ENCODE data around the gene RAD51B. TPM values are rescaled to one million over a fixed set of nuclear protein-coding genes. Genes with fewer than 3 reads are reported as not detected.

The RAD51B gene
- total and polyA plus RNA-seq, 8 donors = 10.8 to 18.3 (median 14.1) TPM

DNA sequence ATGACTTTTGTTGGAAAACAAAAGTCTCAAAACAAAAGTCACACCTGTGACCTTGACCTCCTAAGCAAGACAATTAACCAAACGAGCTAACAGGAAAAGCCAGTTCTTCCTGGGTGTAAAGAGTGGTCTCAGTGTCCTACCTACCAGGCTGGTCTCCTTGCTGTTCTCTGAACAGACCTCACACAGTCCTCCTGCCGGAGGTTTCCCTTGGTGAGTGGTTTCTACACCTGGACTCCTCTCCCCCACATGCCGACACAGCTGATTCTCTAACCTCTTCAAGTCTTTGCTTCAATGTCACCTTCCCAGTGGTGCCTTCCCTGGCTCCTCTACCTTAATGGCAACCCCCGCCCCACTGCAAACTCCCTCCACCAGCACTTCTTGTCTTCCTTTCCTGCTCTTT is 734.7 kb downstream of the RAD51B start:
- Histone ChIP-seq H3K4me1 (peaks cover 20 to 47% of the 10 kb centered on the region in 2 donors), H3K27ac (no peak overlapping the region), H3K36me3 (no peaks in the 10 kb centered on the region), H3K9me3 (no peaks in the 10 kb centered on the region), H3K27me3 (no peaks in the 10 kb centered on the region), H3K4me3 (no peak overlapping the region)
- intact Hi-C loops (cut with DNase I) = no loop called here
- ATAC-seq (no peak), DNase-seq (no peak)
- TF ChIP-seq CTCF (IDR thresholded peaks at IDR 0.05) = no peak

- Histone ChIP-seq H3K4me3 (no peak overlapping the region), H3K27me3 (no peaks in the 10 kb centered on the region), H3K27ac (no peak overlapping the region), H3K9me3 (no peaks in the 10 kb centered on the region), H3K4me1 (peaks cover 3 to 29% of the 10 kb centered on the region in 2 donors), H3K36me3 (no peaks in the 10 kb centered on the region)
- no peak for TF ChIP-seq CTCF (IDR thresholded peaks at IDR 0.05)
- DNase-seq = no peak
- no peak for ATAC-seq
- intact Hi-C loops (cut with DNase I) = no loop called here
Measured at GRCh38 chr14:68556253-68556652, 736.7 kb downstream of the RAD51B start.

GRCh38 chr14:68557648-68558047 is 738.1 kb downstream of the RAD51B start:
- no peak overlapping the region for H3K27ac ChIP-seq
- ATAC-seq = no peak
- intact Hi-C loops (cut with DNase I) = no loop called here

DNA sequence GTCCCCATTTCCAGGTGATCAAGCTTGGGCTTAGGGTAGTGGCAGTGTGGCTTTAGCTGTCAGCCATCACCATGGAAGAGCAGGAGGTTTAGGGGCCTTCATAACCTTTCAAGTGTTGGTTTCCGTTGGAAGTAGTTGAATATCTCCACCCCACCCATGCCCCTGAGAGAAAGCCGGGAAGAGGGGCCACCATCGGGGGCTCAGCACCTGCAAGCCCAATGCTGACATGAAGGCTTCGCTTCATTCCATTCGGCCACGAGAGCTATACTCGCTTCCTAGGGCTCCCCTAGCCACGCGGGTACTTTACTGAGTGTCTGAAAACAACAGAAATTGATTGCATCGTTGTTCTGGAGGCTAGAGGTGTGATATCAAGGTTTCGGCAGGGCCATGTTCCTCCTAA is 738.5 kb downstream of the RAD51B start:
- Histone ChIP-seq H3K27ac (no peak overlapping the region), H3K27me3 (no peaks in the 10 kb centered on the region), H3K4me3 (no peak overlapping the region), H3K36me3 (no peaks in the 10 kb centered on the region), H3K9me3 (no peaks in the 10 kb centered on the region), H3K4me1 (peaks cover 3 to 18% of the 10 kb centered on the region in 2 donors)
- intact Hi-C loops (cut with DNase I) = no loop called here
- TF ChIP-seq CTCF (IDR thresholded peaks at IDR 0.05) = no peak
- DNase-seq = no peak
- ATAC-seq = no peak

More at GRCh38 chr14:68557648-68558047, 738.1 kb downstream of the RAD51B start:
- Histone ChIP-seq H3K4me1 (peaks cover 0 to 18% of the 10 kb centered on the region in 2 donors), H3K4me3 (no peak overlapping the region), H3K27me3 (no peaks in the 10 kb centered on the region), H3K36me3 (no peaks in the 10 kb centered on the region), H3K9me3 (no peaks in the 10 kb centered on the region)
- no peak for DNase-seq
- TF ChIP-seq CTCF (IDR thresholded peaks at IDR 0.05) = no peak

DNA sequence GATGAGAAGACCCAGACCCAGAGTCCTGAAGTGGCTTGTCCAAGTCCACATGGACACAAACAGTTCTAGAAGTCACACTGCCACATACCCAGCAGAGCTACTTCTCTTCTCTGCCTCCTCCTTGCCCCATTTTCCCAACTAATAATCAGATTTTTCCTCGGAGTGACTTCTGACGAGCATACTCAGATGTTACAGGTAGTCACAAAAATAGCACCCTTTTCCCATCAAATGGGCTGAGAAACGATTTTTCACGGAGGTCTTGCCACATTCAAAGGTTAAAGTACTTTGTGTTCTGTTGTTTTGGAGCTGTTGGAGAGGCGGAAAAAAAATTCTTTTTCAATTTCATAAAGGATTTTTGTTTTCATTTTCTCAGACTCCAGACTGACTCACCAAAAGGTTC is 740.4 kb downstream of the RAD51B start:
- H3K36me3 ChIP-seq = no peaks in the 10 kb centered on the region
- intact Hi-C loops (cut with DNase I) = no loop called here
- DNase-seq = no peak
- H3K4me1 ChIP-seq = peaks cover 15 to 29% of the 10 kb centered on the region in 2 donors
- H3K27ac ChIP-seq = no peak overlapping the region
- no peak for ATAC-seq
- H3K27me3 ChIP-seq = no peaks in the 10 kb centered on the region
- no peak for TF ChIP-seq CTCF (IDR thresholded peaks at IDR 0.05)
- H3K9me3 ChIP-seq = no peaks in the 10 kb centered on the region
- H3K4me3 ChIP-seq = no peak overlapping the region

Measured in left lung (tissue), 10 donors.